HG03095 (cell line): ENCODE data around the gene TMEM175.
"Not testable (repeated sequence)": the region's sequence is repeated elsewhere in the genome, so short reads cannot be mapped to it uniquely, and the experiment has no call there.

Source experiments
- ATAC-seq: cut with Tn5 transposase; IDR thresholded peaks from one replicate; pipeline ENCODE4 v1.9.1; 2021; ENCODE audit warnings: moderate library complexity; ENCODE audit not compliant: unreplicated experiment

Gene TMEM175

GRCh38 chr4:987624-988513 is 55.6 kb downstream of the TMEM175 start:
- no peak for ATAC-seq

- ATAC-seq: no peak
Observed at GRCh38 chr4:988726-989721, 56.8 kb downstream of the TMEM175 start.

- ATAC-seq: no peak
Observed at GRCh38 chr4:989722-990471, 57.6 kb downstream of the TMEM175 start.

- ATAC-seq: no peak
Observed at GRCh38 chr4:990746-991367, 58.6 kb downstream of the TMEM175 start.

- ATAC-seq: no peak
Observed at GRCh38 chr4:991451-992296, 59.4 kb downstream of the TMEM175 start.

GRCh38 chr4:992297-993110 is 60.2 kb downstream of the TMEM175 start:
- ATAC-seq: no peak

- no peak for ATAC-seq
Observed at GRCh38 chr4:993111-994029, 61.1 kb downstream of the TMEM175 start, which contains the start of gene SLC26A1. SLC26A1 (minus strand) TSS chr4:993404; CDS start chr4:991703, 1,701 bp downstream.

GRCh38 chr4:995311-996026 is 63.2 kb downstream of the TMEM175 start:
- ATAC-seq: no peak

GRCh38 chr4:996030-996996 is 64.1 kb downstream of the TMEM175 start:
- ATAC-seq: no peak

GRCh38 chr4:996997-997374 is 64.7 kb downstream of the TMEM175 start:
- no peak for ATAC-seq

GRCh38 chr4:997375-998071 is 65.3 kb downstream of the TMEM175 start:
- ATAC-seq: no peak

GRCh38 chr4:998096-998691 is 65.9 kb downstream of the TMEM175 start:
- no peak for ATAC-seq

GRCh38 chr4:999240-999863 is 67.1 kb downstream of the TMEM175 start:
- ATAC-seq: not testable (repeated sequence)

GRCh38 chr4:999882-1000425 is 67.7 kb downstream of the TMEM175 start:
- no peak for ATAC-seq
